ENCODE data around the gene TAF1C.
"Not testable (repeated sequence)": the region's sequence is repeated elsewhere in the genome, so short reads cannot be mapped to it uniquely, and the experiment has no call there.

DNA sequence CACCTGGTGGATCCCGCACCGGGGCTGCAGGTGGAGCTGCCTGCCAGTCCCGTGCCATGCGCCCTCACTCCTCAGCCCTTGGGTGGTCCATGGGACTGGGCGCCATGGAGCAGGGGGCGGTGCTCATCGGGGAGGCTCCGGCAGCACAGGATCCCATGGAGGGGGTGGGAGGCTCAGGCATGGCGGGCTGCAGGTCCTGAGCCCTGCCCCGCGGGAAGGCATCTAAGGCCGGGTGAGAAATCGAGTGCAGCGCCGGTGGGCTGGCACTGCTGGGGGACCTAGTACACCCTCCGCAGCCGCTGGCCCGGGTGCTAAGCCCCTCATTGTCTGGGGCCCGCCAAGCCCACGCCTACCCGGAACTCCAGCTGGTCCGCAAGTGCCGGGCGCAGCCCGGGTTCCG lies 17.7 kb upstream of the TAF1C start:
- TF ChIP-seq POLR2AphosphoS5, POLR2A, EP300 (IDR thresholded peaks at IDR 0.05): not testable (repeated sequence)
